Fibroblast of peridontal ligament (primary cell): Measurements from ENCODE around the gene NRG3.

Experiments
- DNase-seq: peaks from one replicate; pipeline ENCODE4 v3.0.0-alpha.2; 2010; ENCODE audit errors: extremely low read depth

Gene NRG3

GRCh38 chr10:82089327-82089726 lies 214.3 kb downstream of the NRG3 start:
- no peak for DNase-seq

- DNase-seq, result no peak
These were observed 216.4 kb downstream of the NRG3 start for GRCh38 chr10:82091413-82091812.

GRCh38 chr10:82092111-82092510 lies 217.1 kb downstream of the NRG3 start:
- DNase-seq, result no peak

GRCh38 chr10:82124713-82125112 lies 249.7 kb downstream of the NRG3 start:
- DNase-seq, result no peak

- DNase-seq, result no peak
These were observed 253.5 kb downstream of the NRG3 start for GRCh38 chr10:82128527-82128926.

- DNase-seq, result no peak
These were observed 261.1 kb downstream of the NRG3 start for GRCh38 chr10:82136103-82136502.

GRCh38 chr10:82144153-82144552 lies 269.2 kb downstream of the NRG3 start:
- no peak for DNase-seq

GRCh38 chr10:82148764-82149163 lies 273.8 kb downstream of the NRG3 start:
- no peak for DNase-seq

GRCh38 chr10:82149674-82150073 lies 274.7 kb downstream of the NRG3 start:
- DNase-seq, result no peak

GRCh38 chr10:82150123-82150900 lies 275.3 kb downstream of the NRG3 start:
- no peak for DNase-seq

- no peak for DNase-seq
These were observed 285.3 kb downstream of the NRG3 start for GRCh38 chr10:82160307-82160706.

- no peak for DNase-seq
These were observed 286.3 kb downstream of the NRG3 start for GRCh38 chr10:82161264-82161663.

GRCh38 chr10:82162549-82163195 lies 287.7 kb downstream of the NRG3 start:
- no peak for DNase-seq

GRCh38 chr10:82171899-82172298 lies 296.9 kb downstream of the NRG3 start:
- DNase-seq, result no peak

- no peak for DNase-seq
These were observed 301.6 kb downstream of the NRG3 start for GRCh38 chr10:82176587-82176986.

GRCh38 chr10:82190432-82191260 lies 315.7 kb downstream of the NRG3 start:
- DNase-seq, result no peak

- DNase-seq, result no peak
These were observed 316.7 kb downstream of the NRG3 start for GRCh38 chr10:82191653-82192052.

- DNase-seq, result no peak
These were observed 317.7 kb downstream of the NRG3 start for GRCh38 chr10:82192665-82193064.

- DNase-seq, result no peak
These were observed 319.4 kb downstream of the NRG3 start for GRCh38 chr10:82194419-82194818.

- no peak for DNase-seq
These were observed 331.8 kb downstream of the NRG3 start for GRCh38 chr10:82206831-82207230.

- no peak for DNase-seq
These were observed 333.7 kb downstream of the NRG3 start for GRCh38 chr10:82208726-82209125.

GRCh38 chr10:82210331-82210730 lies 335.3 kb downstream of the NRG3 start:
- DNase-seq, result no peak

GRCh38 chr10:82211346-82211745 lies 336.4 kb downstream of the NRG3 start:
- no peak for DNase-seq
